Measurements from ENCODE around the gene PHLDA3. TPM values are rescaled to one million over a fixed set of nuclear protein-coding genes. Genes with fewer than 3 reads are reported as not detected.

Gene PHLDA3
- total and polyA plus RNA-seq, 2 of the 13 experiments (the other 11 are each of a cell fraction or from before 2014, with no cell fraction given) = 16.7 to 33.6 TPM

DNA sequence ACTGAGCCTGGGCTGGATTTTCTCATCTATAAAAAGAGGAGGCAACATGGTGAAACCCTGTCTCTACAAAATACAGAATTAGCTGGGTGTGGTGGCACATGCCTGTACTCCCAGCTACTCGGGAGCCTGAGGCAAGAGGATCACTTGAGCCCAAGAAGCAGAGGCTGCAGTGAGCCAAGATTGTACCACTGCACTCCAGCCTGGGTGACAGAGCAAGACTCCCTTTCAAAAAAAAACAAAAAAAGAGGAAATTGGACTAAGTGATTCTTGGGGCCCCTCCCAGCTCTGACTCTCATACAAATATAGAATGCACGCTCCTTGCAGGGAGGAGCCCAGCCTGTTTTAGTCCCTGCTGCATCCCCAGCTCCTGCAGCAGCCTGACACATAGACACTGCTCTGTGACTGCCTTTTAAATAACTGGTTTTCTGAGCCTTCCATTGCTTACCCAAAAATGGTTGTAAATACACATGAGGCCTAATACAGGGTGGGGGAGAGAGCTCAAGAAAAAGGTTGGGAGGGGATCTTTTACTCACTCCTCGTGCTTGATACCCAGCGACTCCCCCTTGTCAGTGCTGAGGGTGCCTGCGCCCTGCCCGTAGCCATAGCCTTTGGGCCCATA, 20.8 kb upstream of the PHLDA3 start (continued):
- TF ChIP-seq ATF2 (CRISPR knock-in tag; IDR thresholded peaks at IDR 0.05) (no peak), MBNL3 (CRISPR knock-in tag; conservative IDR thresholded peaks at IDR 0.05) (no peak), HMG20B (CRISPR knock-in tag; conservative IDR thresholded peaks at IDR 0.05) (no peak), ZSCAN9 (CRISPR knock-in tag; IDR thresholded peaks at IDR 0.05; ENCODE audit: borderline replicate concordance) (no peak), AHDC1 (CRISPR knock-in tag; IDR thresholded peaks at IDR 0.05; ENCODE audit: borderline replicate concordance) (no peak), ZFP62 (CRISPR knock-in tag; IDR thresholded peaks at IDR 0.05) (no peak)
